Measurements from ENCODE around the gene TPP2. TPM values are rescaled to one million over a fixed set of nuclear protein-coding genes. Genes with fewer than 3 reads are reported as not detected.

TPP2 gene
- total RNA-seq, 2 donors from 2014 or later: 64.2 to 80.6 TPM

DNA sequence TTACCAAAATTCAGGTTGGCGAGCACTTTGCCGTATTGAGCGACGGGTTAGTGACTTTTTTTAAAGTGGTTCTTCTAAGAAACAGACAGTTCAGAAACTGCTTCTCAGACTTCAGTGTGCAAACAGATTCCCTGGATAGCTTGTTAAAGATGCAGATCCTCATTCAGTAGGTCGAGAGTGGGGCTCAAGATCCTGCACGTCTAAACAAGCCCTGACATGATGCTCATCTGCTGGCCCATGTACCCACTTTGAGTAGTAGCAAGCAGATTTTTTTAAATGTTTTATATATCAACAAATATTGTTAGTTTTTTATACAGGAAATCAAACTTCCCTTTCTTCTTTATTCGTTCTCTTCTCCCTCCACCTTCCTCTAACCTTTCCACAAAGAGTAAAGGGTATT, 90.7 kb downstream of the TPP2 start:
- DNase-seq: no peak
- Histone ChIP-seq H3K9me3 (ENCODE audit: control insufficient read depth, low read length) (no peaks in the 10 kb centered on the region), H3K27me3 (ENCODE audit: control insufficient read depth, insufficient read depth, low read length, poor library complexity, severe bottlenecking) (no peaks in the 10 kb centered on the region), H3K4me3 (ENCODE audit: low read length) (no peak overlapping the region), H3K4me1 (ENCODE audit: control insufficient read depth, insufficient read depth, low read length) (peaks cover 16% of the 10 kb centered on the region), H3K27ac (ENCODE audit: low read depth, low read length) (no peak overlapping the region), H3K36me3 (ENCODE audit: control insufficient read depth, insufficient read depth, low read length) (no peaks in the 10 kb centered on the region), H3K9ac (ENCODE audit: extremely low read depth, low read length, poor library complexity, severe bottlenecking) (no peak overlapping the region)
- no peaks in the 10 kb centered on the region for H3K9me3 Mint-ChIP-seq
- no peak overlapping the region for H3K27ac Mint-ChIP-seq
- H3K36me3 Mint-ChIP-seq (ENCODE audit: low read depth): no peaks in the 10 kb centered on the region
- 94 to 98% methylated on average over 5 to 6 of the region's 7 CpGs for WGBS, 2 experiments (ENCODE audit: insufficient coverage in 1 of 2, insufficient read length in 1 of 2)
- TF ChIP-seq, protein P1, sequence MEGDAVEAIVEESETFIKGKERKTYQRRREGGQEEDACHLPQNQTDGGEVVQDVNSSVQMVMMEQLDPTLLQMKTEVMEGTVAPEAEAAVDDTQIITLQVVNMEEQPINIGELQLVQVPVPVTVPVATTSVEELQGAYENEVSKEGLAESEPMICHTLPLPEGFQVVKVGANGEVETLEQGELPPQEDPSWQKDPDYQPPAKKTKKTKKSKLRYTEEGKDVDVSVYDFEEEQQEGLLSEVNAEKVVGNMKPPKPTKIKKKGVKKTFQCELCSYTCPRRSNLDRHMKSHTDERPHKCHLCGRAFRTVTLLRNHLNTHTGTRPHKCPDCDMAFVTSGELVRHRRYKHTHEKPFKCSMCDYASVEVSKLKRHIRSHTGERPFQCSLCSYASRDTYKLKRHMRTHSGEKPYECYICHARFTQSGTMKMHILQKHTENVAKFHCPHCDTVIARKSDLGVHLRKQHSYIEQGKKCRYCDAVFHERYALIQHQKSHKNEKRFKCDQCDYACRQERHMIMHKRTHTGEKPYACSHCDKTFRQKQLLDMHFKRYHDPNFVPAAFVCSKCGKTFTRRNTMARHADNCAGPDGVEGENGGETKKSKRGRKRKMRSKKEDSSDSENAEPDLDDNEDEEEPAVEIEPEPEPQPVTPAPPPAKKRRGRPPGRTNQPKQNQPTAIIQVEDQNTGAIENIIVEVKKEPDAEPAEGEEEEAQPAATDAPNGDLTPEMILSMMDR (conservative IDR thresholded peaks at IDR 0.05): no peak
- H3K4me3 Mint-ChIP-seq: no peak overlapping the region
- H3K4me1 Mint-ChIP-seq: peaks cover 22% of the 10 kb centered on the region
- no peaks in the 10 kb centered on the region for H3K27me3 Mint-ChIP-seq (ENCODE audit: insufficient read depth)

DNA sequence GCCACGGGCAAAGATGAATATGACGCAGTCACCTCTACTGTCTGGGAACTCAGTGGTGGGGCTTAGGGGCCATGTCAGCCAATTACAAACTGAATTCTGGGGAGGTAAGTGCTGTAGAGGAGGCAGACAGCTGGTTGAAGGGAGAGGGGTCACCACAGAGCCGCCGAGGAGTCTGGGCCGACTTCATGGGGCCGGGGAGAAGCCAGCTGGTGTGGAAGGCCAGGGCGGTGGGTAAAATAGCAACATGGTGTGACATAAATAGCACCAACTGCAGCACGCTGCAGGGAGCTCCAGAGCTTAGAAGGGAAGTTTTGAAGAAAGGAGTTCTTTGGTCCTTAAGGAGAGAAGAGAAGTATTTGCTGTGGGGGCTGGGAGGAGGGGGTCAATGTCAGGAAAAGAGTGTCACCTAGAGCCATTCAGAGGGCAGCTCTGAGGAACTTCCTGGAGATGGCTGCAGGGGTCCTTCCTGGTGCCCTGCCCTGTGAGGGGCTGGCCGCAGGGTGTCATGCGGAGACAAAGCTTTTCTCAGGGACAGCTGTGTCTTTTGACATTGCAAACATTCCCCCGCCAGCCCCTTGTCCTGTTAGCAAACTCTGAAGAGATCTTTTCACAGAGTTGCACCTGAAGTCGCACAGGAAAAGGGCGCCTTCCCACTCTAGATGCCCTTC, 91.7 kb downstream of the TPP2 start:
- Histone ChIP-seq H3K4me3 (ENCODE audit: low read length) (no peak overlapping the region), H3K27ac (ENCODE audit: low read depth, low read length) (no peak overlapping the region), H3K9me3 (ENCODE audit: control insufficient read depth, low read length) (no peaks in the 10 kb centered on the region), H3K27me3 (ENCODE audit: control insufficient read depth, insufficient read depth, low read length, poor library complexity, severe bottlenecking) (no peaks in the 10 kb centered on the region), H3K9ac (ENCODE audit: extremely low read depth, low read length, poor library complexity, severe bottlenecking) (no peak overlapping the region), H3K4me1 (ENCODE audit: control insufficient read depth, insufficient read depth, low read length) (peaks cover 16% of the 10 kb centered on the region), H3K36me3 (ENCODE audit: control insufficient read depth, insufficient read depth, low read length) (no peaks in the 10 kb centered on the region)
- TF ChIP-seq, protein P1 (conservative IDR thresholded peaks at IDR 0.05): no peak
- no peaks in the 10 kb centered on the region for H3K9me3 Mint-ChIP-seq
- no peaks in the 10 kb centered on the region for H3K36me3 Mint-ChIP-seq (ENCODE audit: low read depth)
- H3K4me3 Mint-ChIP-seq: no peak overlapping the region
- 77 to 86% methylated on average over 6 to 13 of the region's 13 CpGs for WGBS, 2 experiments (ENCODE audit: insufficient coverage in 1 of 2, insufficient read length in 1 of 2)
- peaks cover 22% of the 10 kb centered on the region for H3K4me1 Mint-ChIP-seq
- peak overlapping the region; percentile 82 for H3K27ac Mint-ChIP-seq
- DNase-seq: peak; percentile 73
- H3K27me3 Mint-ChIP-seq (ENCODE audit: insufficient read depth): no peaks in the 10 kb centered on the region

DNA sequence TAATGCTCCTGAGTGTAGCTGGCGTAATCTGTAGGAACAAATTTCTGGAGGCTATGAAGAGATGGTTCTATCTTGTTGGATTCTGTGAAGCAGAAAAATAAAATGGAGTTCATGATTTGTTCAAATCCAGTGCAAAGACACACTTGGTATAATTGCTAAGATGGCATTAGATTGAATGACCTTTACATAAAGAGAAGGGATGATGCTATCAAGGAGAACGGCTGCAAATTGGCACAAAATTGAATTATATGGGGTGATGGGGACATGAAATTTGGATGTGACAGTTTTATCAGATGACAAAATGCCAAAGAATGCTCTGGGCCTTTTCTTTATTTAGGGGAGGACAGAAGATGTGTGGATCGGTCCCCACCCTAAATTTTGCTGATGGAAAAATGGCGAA, 94.1 kb downstream of the TPP2 start:
- WGBS, 2 experiments (ENCODE audit: insufficient coverage in 1 of 2, insufficient read length in 1 of 2): 86 to 95% methylated on average over 3 to 4 of the region's 4 CpGs
- peaks cover 16% of the 10 kb centered on the region for H3K4me1 ChIP-seq (ENCODE audit: control insufficient read depth, insufficient read depth, low read length)

More for the DNA sequence above, 94.1 kb downstream of the TPP2 start:
- Mint-ChIP-seq H3K27ac (no peak overlapping the region), H3K9me3 (no peaks in the 10 kb centered on the region), H3K4me3 (no peak overlapping the region), H3K27me3 (ENCODE audit: insufficient read depth) (no peaks in the 10 kb centered on the region), H3K4me1 (peaks cover 20% of the 10 kb centered on the region), H3K36me3 (ENCODE audit: low read depth) (no peaks in the 10 kb centered on the region)
- no peaks in the 10 kb centered on the region for H3K9me3 ChIP-seq (ENCODE audit: control insufficient read depth, low read length)
- H3K27ac ChIP-seq (ENCODE audit: low read depth, low read length): no peak overlapping the region
- no peaks in the 10 kb centered on the region for H3K27me3 ChIP-seq (ENCODE audit: control insufficient read depth, insufficient read depth, low read length, poor library complexity, severe bottlenecking)
- TF ChIP-seq, protein P1 (conservative IDR thresholded peaks at IDR 0.05): no peak
- no peaks in the 10 kb centered on the region for H3K36me3 ChIP-seq (ENCODE audit: control insufficient read depth, insufficient read depth, low read length)
- no peak overlapping the region for H3K9ac ChIP-seq (ENCODE audit: extremely low read depth, low read length, poor library complexity, severe bottlenecking)
- DNase-seq: no peak
- no peak overlapping the region for H3K4me3 ChIP-seq (ENCODE audit: low read length)

Data from endodermal cell (in vitro differentiated cells).